Ovary (tissue), 9 donors: ENCODE results near the gene DLEC1. TPM values are rescaled to one million over a fixed set of nuclear protein-coding genes. Genes with fewer than 3 reads are reported as not detected.

Experiments used
- DNase-seq, 5 donors: peaks; one replicate each; pipeline ENCODE4 v3.0.0-alpha.2; 2019 to 2020
- H3K27ac ChIP-seq, 2 donors: fragments of 200-600 bp; one replicate each; pipeline versions ENCODE4 v1.5.1 to v1.8.0; 2019 to 2022
- H3K27me3 ChIP-seq: fragments of 200-600 bp; one replicate; pipeline ENCODE4 v1.8.0; 2022
- H3K36me3 ChIP-seq: fragments of 200-600 bp; sonication (generic); one replicate; pipeline ENCODE4 v1.5.1; 2019
- H3K4me1 ChIP-seq: one replicate; pipeline ENCODE4 v1.8.1; 2013; ENCODE audit warnings: mild to moderate bottlenecking, moderate library complexity; ENCODE audit not compliant: insufficient read depth
- H3K4me3 ChIP-seq: fragments of 200-600 bp; sonication (generic); one replicate; pipeline ENCODE4 v1.5.1; 2017
- H3K9me3 ChIP-seq, 2 donors: fragments of 200-600 bp in 1 of 2; sonication (generic) in 1 of 2; one replicate each; pipeline versions ENCODE4 v1.5.1 to v1.8.1; 2013 to 2019; ENCODE audit warnings: mild to moderate bottlenecking in 1 of 2, moderate library complexity in 1 of 2
- CTCF ChIP-seq, 3 donors: fragments of 450-650 bp in 2 of 3; fragments of 200-600 bp in 1 of 3; IDR thresholded peaks; one replicate each; pipeline versions ENCODE4 v1.5.1 to v1.8.0; 2016 to 2022; ENCODE audit warnings: antibody characterized with exemption in 3 of 3, mild to moderate bottlenecking in 1 of 3
- EP300 ChIP-seq: sonication (generic); formaldehyde crosslinking; IDR thresholded peaks from one replicate; pipeline ENCODE4 v1.6.1; 2017; ENCODE audit warnings: antibody characterized with exemption
- POLR2A ChIP-seq: fragments of 450-650 bp; IDR thresholded peaks from one replicate; pipeline ENCODE4 v1.6.1; 2017; ENCODE audit warnings: antibody characterized with exemption, mild to moderate bottlenecking, moderate library complexity
- WGBS, 3 donors: extraction: QIAGEN DNeasy Blood & Tissue Kit in 1 of 3; methylation state at CpG; one replicate each; pipeline versions ENCODE4 v1.1.5 to v1.1.7; 2013 to 2017; 5-methylcytosine and 5-hydroxymethylcytosine counted together
- intact Hi-C, 4 donors: fragments of 100-400 bp; cut with DNase I; formaldehyde crosslinking; loops; one replicate each; pipeline versions ENCODE4 v1.11.0 to v1.15.1; 2022 to 2023
- polyA plus RNA-seq, 2 donors: library from polyadenylated mRNA; stranded (reverse); fragments of 200-250 nt in 1 of 2; fragments of 350-450 nt in 1 of 2; fragmentation: Illumina TruSeq in 1 of 2; extraction: RNeasy Lipid Tissue Mini Kit (QIAGEN cat#74804) in 1 of 2; gene quantifications; one replicate each; pipeline ENCODE4 v1.2.3, GENCODE V29; 2013 to 2014
- total RNA-seq, 7 donors: library from RNA; depleted of rRNA in 2 of 7; stranded (reverse); fragments of >200 nt in 2 of 7; fragmentation: NEBNext Ultra II Directional in 3 of 7; extraction: Animal tissue kit (Norgen Biotek cat#: 25700) in 3 of 7; gene quantifications; one replicate each; pipeline versions ENCODE4 v1.1.0 to v1.2.4, GENCODE V29; 2016 to 2023
- donor health status: DM: no; HTN: no; CAD: no; lungs with moderate emphysema.
- donor health status: DM: no; HTN: no; CAD: no.
- donor health status: Bipolar disorder and iron deficiency.
- donor health status: DM: yes; HTN: yes; CAD: no.
- donor health status: DM: no; HTN: no; CAD: no.
- donor health status: DM: yes; HTN: yes; CAD: no.

DLEC1 gene
- total and polyA plus RNA-seq, 9 donors = 0.93 to 23.8 (median 3.0) TPM

GRCh38 chr3:38165722-38166387 is 126.8 kb downstream of the DLEC1 start:
- Histone ChIP-seq H3K36me3 (no peaks in the 10 kb centered on the region), H3K27ac (peak overlapping the region; percentile 89 to 93), H3K27me3 (no peaks in the 10 kb centered on the region), H3K4me1 (peaks cover 10% of the 10 kb centered on the region), H3K4me3 (peak overlapping the region; percentile 100), H3K9me3 (no peaks in the 10 kb centered on the region)
- intact Hi-C loops = loop anchor here in 2 of 4 donors (2.0 to 10.0 kb wide), 4 partner anchors 27 to 1171 kb away; partner anchors contain the start of genes ACAA1 (in 1 of the 2), EPM2AIP1 (in 1 of the 2), MLH1 (in 1 of the 2) and MYD88 (in 1 of the 2)
- 1% methylated on average over 30 to 62 of the region's 62 CpGs for WGBS, 3 donors
- TF ChIP-seq POLR2A (no peak), EP300 (no peak), CTCF (IDR thresholded peaks at IDR 0.05) (no peak)
- DNase-seq = peak in 2 of 5 donors; percentile 67 to 71

- Histone ChIP-seq H3K9me3 (no peaks in the 10 kb centered on the region), H3K27ac (no peak overlapping the region), H3K27me3 (no peaks in the 10 kb centered on the region), H3K4me3 (no peak overlapping the region), H3K4me1 (peaks cover 10% of the 10 kb centered on the region), H3K36me3 (no peaks in the 10 kb centered on the region)
- no peak for DNase-seq
- intact Hi-C loops = loop anchor here in 2 of 4 donors (10.0 kb wide), 2 partner anchors 307 to 1173 kb away; partner anchors contain the start of genes EPM2AIP1 (in 1 of the 2) and MLH1 (in 1 of the 2)
- TF ChIP-seq CTCF (IDR thresholded peaks at IDR 0.05) (no peak), POLR2A (no peak), EP300 (no peak)
- 74 to 75% (median 74%) methylated on average over 4 of the region's 4 CpGs for WGBS, 3 donors
Observed at GRCh38 chr3:38167591-38167990, 128.6 kb downstream of the DLEC1 start.

GRCh38 chr3:38168151-38169026 is 129.4 kb downstream of the DLEC1 start:
- TF ChIP-seq CTCF (IDR thresholded peaks at IDR 0.05) (no peak), EP300 (no peak), POLR2A (no peak)

GRCh38 chr3:38169027-38169317 is 130.0 kb downstream of the DLEC1 start:
- DNase-seq = no peak
- H3K9me3 ChIP-seq = no peaks in the 10 kb centered on the region
- no peaks in the 10 kb centered on the region for H3K36me3 ChIP-seq
- WGBS, 3 donors = 76 to 86% (median 79%) methylated on average over 1 of the region's 1 CpG
- no peak overlapping the region for H3K27ac ChIP-seq
- H3K27me3 ChIP-seq = no peaks in the 10 kb centered on the region
- H3K4me3 ChIP-seq = no peak overlapping the region
- intact Hi-C loops = loop anchor here in 2 of 4 donors (10.0 kb wide), 2 partner anchors 306 to 1174 kb away; partner anchors contain the start of genes EPM2AIP1 (in 1 of the 2) and MLH1 (in 1 of the 2)
- TF ChIP-seq CTCF (IDR thresholded peaks at IDR 0.05) = no peak
- no peak for TF ChIP-seq EP300
- TF ChIP-seq POLR2A = no peak
- peaks cover 9% of the 10 kb centered on the region for H3K4me1 ChIP-seq

More at GRCh38 chr3:38168151-38169026, 129.4 kb downstream of the DLEC1 start:
- Histone ChIP-seq H3K9me3 (no peaks in the 10 kb centered on the region), H3K4me1 (peaks cover 10% of the 10 kb centered on the region), H3K27me3 (no peaks in the 10 kb centered on the region), H3K4me3 (no peak overlapping the region), H3K27ac (no peak overlapping the region), H3K36me3 (no peaks in the 10 kb centered on the region)
- intact Hi-C loops = loop anchor here in 2 of 4 donors (10.0 kb wide), 2 partner anchors 306 to 1174 kb away; partner anchors contain the start of genes EPM2AIP1 (in 1 of the 2) and MLH1 (in 1 of the 2)
- 89 to 97% (median 95%) methylated on average over 4 of the region's 4 CpGs for WGBS, 3 donors
- DNase-seq = no peak
